H1 (cell line): ENCODE results near the gene SPEF1.

Experiments
- CHD2 ChIP-seq: IDR thresholded peaks from 2 replicates; pipeline ENCODE4 v1.6.1; 2012; ENCODE audit warnings: low read length, improper control_type of control experiment
- EGR1 ChIP-seq: IDR thresholded peaks from 2 replicates; pipeline ENCODE4 v1.6.1; 2011; ENCODE audit warnings: low read depth, low read length, borderline replicate concordance
- EP300 ChIP-seq, 2 experiments: IDR thresholded peaks; 1 replicate in 1 of 2; 2 replicates in 1 of 2; pipeline ENCODE4 v1.6.1; 2011 to 2012; ENCODE audit warnings: low read depth in 2 of 2, low read length in 2 of 2, mild to moderate bottlenecking in 2 of 2, borderline replicate concordance in 1 of 2, inconsistent platforms in 1 of 2, moderate library complexity in 1 of 2
- EZH2 ChIP-seq: fragments of 200-600 bp; sonication (generic); IDR thresholded peaks from 2 replicates; pipeline ENCODE4 v1.7.1; 2012; ENCODE audit warnings: low read depth, mild to moderate bottlenecking, moderate library complexity, low read length, inconsistent platforms; ENCODE audit not compliant: severe bottlenecking
- FOSL1 ChIP-seq: IDR thresholded peaks from 2 replicates; pipeline ENCODE4 v1.6.1; 2011; ENCODE audit warnings: mild to moderate bottlenecking, low read depth, low read length, moderate library complexity; ENCODE audit not compliant: insufficient read depth
- KDM5A ChIP-seq: fragments of 200-600 bp; IDR thresholded peaks from 2 replicates; pipeline ENCODE4 v1.7.1; 2012; ENCODE audit warnings: mild to moderate bottlenecking, low read length, inconsistent platforms, mixed read lengths
- PHF8 ChIP-seq: fragments of 200-600 bp; sonication (generic); conservative IDR thresholded peaks from 2 replicates; pipeline ENCODE4 v1.7.1; 2012; ENCODE audit warnings: low read depth, mild to moderate bottlenecking, inconsistent platforms, low read length, moderate library complexity
- POLR2A ChIP-seq, 2 experiments: IDR thresholded peaks; 1 replicate in 1 of 2; 2 replicates in 1 of 2; pipeline ENCODE4 v1.6.1; 2011; ENCODE audit warnings: low read depth in 2 of 2, low read length in 2 of 2, mild to moderate bottlenecking in 2 of 2; ENCODE audit errors: control extremely low read depth in 1 of 2
- SP1 ChIP-seq: IDR thresholded peaks from 2 replicates; pipeline ENCODE4 v1.6.1; 2011; ENCODE audit warnings: low read depth, low read length
- TAF1 ChIP-seq: IDR thresholded peaks from 2 replicates; pipeline ENCODE4 v1.6.1; 2011; ENCODE audit warnings: mild to moderate bottlenecking, low read depth, low read length
- YY1 ChIP-seq: IDR thresholded peaks from 2 replicates; pipeline ENCODE4 v1.6.1; 2011; ENCODE audit warnings: low read depth, mild to moderate bottlenecking, low read length
- TF ChIP-seq, protein P1 (sequence below), 3 experiments: IDR thresholded peaks; 1 replicate in 2 of 3; 2 replicates in 1 of 3; pipeline versions ENCODE4 v1.5.1 to v1.6.1; 2011; ENCODE audit warnings: low read length in 3 of 3, mild to moderate bottlenecking in 3 of 3, inconsistent platforms in 2 of 3, low read depth in 1 of 3, moderate library complexity in 1 of 3; ENCODE audit not compliant: insufficient read depth in 1 of 3; ENCODE audit errors: control extremely low read depth in 1 of 3
- TF ChIP-seq, protein P2 (sequence below): IDR thresholded peaks from 2 replicates; pipeline ENCODE4 v1.6.1; 2012; ENCODE audit warnings: inconsistent platforms
- TF ChIP-seq, protein P3 (sequence below): IDR thresholded peaks from 2 replicates; pipeline ENCODE4 v1.6.1; 2011; ENCODE audit warnings: low read length, improper control_type of control experiment

- TF ChIP-seq, protein P1, sequence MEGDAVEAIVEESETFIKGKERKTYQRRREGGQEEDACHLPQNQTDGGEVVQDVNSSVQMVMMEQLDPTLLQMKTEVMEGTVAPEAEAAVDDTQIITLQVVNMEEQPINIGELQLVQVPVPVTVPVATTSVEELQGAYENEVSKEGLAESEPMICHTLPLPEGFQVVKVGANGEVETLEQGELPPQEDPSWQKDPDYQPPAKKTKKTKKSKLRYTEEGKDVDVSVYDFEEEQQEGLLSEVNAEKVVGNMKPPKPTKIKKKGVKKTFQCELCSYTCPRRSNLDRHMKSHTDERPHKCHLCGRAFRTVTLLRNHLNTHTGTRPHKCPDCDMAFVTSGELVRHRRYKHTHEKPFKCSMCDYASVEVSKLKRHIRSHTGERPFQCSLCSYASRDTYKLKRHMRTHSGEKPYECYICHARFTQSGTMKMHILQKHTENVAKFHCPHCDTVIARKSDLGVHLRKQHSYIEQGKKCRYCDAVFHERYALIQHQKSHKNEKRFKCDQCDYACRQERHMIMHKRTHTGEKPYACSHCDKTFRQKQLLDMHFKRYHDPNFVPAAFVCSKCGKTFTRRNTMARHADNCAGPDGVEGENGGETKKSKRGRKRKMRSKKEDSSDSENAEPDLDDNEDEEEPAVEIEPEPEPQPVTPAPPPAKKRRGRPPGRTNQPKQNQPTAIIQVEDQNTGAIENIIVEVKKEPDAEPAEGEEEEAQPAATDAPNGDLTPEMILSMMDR (IDR thresholded peaks at IDR 0.05; ENCODE audit: control extremely low read depth in 1 of 3, insufficient read depth in 1 of 3, low read depth in 1 of 3, low read length in 3 of 3) = no peak
- TF ChIP-seq, protein P2, sequence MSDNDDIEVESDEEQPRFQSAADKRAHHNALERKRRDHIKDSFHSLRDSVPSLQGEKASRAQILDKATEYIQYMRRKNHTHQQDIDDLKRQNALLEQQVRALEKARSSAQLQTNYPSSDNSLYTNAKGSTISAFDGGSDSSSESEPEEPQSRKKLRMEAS = no peak
- TF ChIP-seq EP300 (IDR thresholded peaks at IDR 0.05; ENCODE audit: borderline replicate concordance in 1 of 2, low read depth in 2 of 2, low read length in 2 of 2) = no peak
- no peak for TF ChIP-seq EZH2
- no peak for TF ChIP-seq POLR2A (IDR thresholded peaks at IDR 0.05; ENCODE audit: control extremely low read depth in 1 of 2, low read depth in 2 of 2, low read length in 2 of 2)
- no peak for TF ChIP-seq PHF8
- TF ChIP-seq, protein P3, sequence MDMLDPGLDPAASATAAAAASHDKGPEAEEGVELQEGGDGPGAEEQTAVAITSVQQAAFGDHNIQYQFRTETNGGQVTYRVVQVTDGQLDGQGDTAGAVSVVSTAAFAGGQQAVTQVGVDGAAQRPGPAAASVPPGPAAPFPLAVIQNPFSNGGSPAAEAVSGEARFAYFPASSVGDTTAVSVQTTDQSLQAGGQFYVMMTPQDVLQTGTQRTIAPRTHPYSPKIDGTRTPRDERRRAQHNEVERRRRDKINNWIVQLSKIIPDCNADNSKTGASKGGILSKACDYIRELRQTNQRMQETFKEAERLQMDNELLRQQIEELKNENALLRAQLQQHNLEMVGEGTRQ = no peak
- TF ChIP-seq FOSL1 = no peak
- TF ChIP-seq YY1 = no peak
- TF ChIP-seq KDM5A = no peak
- TF ChIP-seq TAF1 = no peak
- no peak for TF ChIP-seq SP1
- TF ChIP-seq EGR1 = no peak
- no peak for TF ChIP-seq CHD2
These were observed 30.4 kb upstream of the SPEF1 start for GRCh38 chr20:3811467-3812258.
